ENCODE data around the gene SLC35A2. TPM values are rescaled to one million over a fixed set of nuclear protein-coding genes. Genes with fewer than 3 reads are reported as not detected.

SLC35A2 gene
- total RNA-seq, 2 donors from 2014 or later: 12.5 to 20.1 TPM

DNA sequence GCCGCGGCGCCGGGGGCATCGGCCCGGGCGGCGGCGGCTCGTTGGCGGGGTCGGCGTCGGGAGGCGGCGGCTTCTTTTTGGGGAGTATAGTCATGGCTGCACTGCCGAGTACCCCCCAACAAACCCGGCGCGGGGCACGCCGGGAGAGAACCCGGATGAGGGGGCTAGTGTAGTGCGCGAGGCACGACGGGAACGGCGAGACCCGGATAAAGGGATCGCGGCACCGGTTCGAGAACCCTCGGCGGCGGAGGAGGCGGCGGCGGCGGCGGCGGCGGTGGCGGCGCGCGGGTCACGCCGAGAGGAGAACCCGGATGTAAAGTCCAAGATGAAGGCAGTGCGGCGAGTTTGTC, 46.0 kb upstream of the SLC35A2 start, which contains the start of gene OTUD5:
OTUD5 (minus strand) TSS at position 131 of the 350 bp plus-strand sequence; CDS start at position 94, 37 bp downstream.
- Histone ChIP-seq H3K27ac (peak within 1 kb of the TSS; percentile 75 to 99 (median 95)), H3K4me1 (peaks cover 50% of the 10 kb centered on the region), H3K27me3 (no peaks in the 10 kb centered on the region), H3K9me3 (no peaks in the 10 kb centered on the region), H3K36me3 (replicated peaks in 1 of 2; ENCODE audit: insufficient read depth in 1 of 2, low read depth in 2 of 2) (no peaks in the 10 kb centered on the region), H3K4me3 (peak within 1 kb of the TSS; percentile 16 to 34)
- DNase-seq (peak in 1 of 4 donors; percentile 70), ATAC-seq (peak; percentile 12)
- WGBS, 2 donors: 0 to 1% methylated on average over 3 to 22 of the region's 53 CpGs
- intact Hi-C loops (cut with DNase I): no loop called here
- TF ChIP-seq, protein P1, sequence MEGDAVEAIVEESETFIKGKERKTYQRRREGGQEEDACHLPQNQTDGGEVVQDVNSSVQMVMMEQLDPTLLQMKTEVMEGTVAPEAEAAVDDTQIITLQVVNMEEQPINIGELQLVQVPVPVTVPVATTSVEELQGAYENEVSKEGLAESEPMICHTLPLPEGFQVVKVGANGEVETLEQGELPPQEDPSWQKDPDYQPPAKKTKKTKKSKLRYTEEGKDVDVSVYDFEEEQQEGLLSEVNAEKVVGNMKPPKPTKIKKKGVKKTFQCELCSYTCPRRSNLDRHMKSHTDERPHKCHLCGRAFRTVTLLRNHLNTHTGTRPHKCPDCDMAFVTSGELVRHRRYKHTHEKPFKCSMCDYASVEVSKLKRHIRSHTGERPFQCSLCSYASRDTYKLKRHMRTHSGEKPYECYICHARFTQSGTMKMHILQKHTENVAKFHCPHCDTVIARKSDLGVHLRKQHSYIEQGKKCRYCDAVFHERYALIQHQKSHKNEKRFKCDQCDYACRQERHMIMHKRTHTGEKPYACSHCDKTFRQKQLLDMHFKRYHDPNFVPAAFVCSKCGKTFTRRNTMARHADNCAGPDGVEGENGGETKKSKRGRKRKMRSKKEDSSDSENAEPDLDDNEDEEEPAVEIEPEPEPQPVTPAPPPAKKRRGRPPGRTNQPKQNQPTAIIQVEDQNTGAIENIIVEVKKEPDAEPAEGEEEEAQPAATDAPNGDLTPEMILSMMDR (IDR thresholded peaks at IDR 0.05): no peak
- no peak for TF ChIP-seq POLR2A (IDR thresholded peaks at IDR 0.05)

DNA sequence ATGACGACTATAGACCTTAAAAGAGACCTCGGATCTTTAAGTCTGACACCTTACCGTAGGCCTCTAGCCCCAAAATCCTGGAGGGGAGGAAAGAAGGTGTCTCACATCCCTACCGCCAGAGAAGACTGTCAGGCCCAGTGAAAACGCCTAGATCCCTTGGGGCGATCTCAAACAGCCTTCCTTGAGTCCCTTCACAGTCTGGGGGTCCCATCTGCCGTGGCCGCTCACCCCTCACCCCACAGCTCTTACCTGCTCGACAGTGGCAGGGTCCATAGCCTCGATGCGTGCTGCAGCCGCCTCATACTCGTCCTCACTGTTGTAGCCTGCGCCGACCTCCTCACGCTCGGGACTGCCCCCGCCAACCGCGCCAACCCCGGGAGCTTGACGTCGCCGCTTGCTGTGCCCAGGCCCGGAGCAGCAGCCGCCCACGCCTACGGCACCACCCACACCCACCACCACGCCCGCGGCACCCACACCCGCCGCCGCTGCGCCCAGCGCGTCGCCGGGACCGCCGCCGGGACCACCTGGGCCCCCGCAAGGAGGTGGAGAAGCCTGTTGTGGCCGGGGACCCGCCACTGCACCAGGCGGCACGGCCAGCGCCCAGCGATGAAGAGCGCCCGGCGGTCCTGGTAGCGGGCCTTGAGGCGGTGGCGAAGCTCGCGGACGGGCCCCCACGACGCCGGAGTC, 45.4 kb upstream of the SLC35A2 start:
- ATAC-seq: no peak
- no peak for TF ChIP-seq POLR2A (IDR thresholded peaks at IDR 0.05)
- TF ChIP-seq, protein P1 (IDR thresholded peaks at IDR 0.05): no peak

DNA sequence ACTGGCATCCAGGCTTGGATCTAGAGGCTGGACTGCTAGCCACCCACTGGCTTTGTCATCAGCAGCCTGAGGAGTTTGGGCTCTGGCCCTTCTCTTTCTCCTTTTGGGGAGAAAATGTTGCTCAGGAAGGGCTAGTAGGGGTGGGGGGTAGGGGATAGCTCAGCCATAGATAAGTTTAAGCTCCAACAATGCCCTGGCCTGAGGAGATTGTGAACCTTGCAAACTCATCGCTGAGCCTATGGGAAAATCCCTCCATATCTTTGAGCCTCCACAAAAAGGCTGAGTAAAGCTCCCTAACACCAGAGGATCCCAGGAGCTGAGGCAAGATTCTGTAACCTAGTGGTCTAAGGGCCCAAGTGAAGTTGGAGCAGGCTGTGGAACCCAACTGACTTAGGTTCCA, 37.1 kb upstream of the SLC35A2 start:
- DNase-seq: no peak
- H3K9me3 ChIP-seq: no peaks in the 10 kb centered on the region
- TF ChIP-seq POLR2A (IDR thresholded peaks at IDR 0.05): no peak
- TF ChIP-seq, protein P1 (IDR thresholded peaks at IDR 0.05): no peak
- no peaks in the 10 kb centered on the region for H3K27me3 ChIP-seq
- no peak overlapping the region for H3K27ac ChIP-seq
- intact Hi-C loops (cut with DNase I): no loop called here
- peaks cover 21% of the 10 kb centered on the region for H3K4me1 ChIP-seq
- WGBS, 2 donors: 86% methylated on average over 1 of the region's 1 CpG; no CpG with 5 or more reads in 1 of the 2 donors
- no peaks in the 10 kb centered on the region for H3K36me3 ChIP-seq (replicated peaks in 1 of 2; ENCODE audit: insufficient read depth in 1 of 2, low read depth in 2 of 2)
- no peak overlapping the region for H3K4me3 ChIP-seq
- no peak for ATAC-seq

More for the DNA sequence above, 45.4 kb upstream of the SLC35A2 start:
- H3K4me3 ChIP-seq: peak overlapping the region; percentile 16 to 34
- H3K27ac ChIP-seq: peak overlapping the region; percentile 75 to 99 (median 95)
- no peaks in the 10 kb centered on the region for H3K9me3 ChIP-seq
- peak in 3 of 4 donors; percentile 20 to 30 (median 27) for DNase-seq
- 3 to 14% methylated on average over 5 of the region's 61 CpGs for WGBS, 2 donors
- intact Hi-C loops (cut with DNase I): no loop called here
- no peaks in the 10 kb centered on the region for H3K27me3 ChIP-seq
- no peaks in the 10 kb centered on the region for H3K36me3 ChIP-seq (replicated peaks in 1 of 2; ENCODE audit: insufficient read depth in 1 of 2, low read depth in 2 of 2)
- H3K4me1 ChIP-seq: peaks cover 50% of the 10 kb centered on the region

DNA sequence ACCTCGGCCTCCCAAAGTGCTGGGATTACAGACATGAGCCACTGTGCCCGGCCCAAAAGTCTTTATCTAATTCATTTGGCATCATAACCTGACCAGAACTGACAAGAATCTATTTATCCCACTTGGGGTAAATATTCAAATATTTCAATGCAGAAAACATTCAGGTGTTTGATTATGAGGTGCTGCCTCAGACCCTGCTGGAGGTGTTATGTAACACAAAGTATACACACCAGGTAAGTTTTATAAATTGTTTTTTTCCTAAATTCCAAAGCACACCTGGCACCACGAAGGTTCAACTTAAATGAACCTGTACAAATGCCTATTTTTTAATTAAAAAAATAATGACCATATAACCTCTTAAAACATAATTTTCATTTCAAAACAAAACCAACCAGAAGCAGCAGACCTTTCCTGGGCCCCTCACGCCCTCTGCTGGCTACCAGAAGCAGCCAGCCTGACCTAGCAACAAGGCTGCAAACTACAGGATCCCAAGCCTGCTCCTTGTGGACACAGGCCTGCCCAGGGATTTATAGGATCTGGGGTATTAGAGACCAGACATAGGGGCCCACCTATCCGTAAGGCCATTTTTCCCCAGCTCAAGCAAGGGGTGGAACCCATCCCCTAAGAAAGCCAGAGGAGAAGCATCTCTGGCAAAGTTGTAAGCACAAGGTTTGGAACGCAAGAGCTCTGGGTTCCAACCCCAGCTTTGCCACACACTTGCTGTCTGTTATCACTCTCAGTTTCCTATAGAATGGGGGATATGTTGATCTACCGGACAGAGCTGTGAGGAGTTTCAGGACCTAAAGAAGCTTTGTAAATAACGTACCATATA, 34.3 kb upstream of the SLC35A2 start:
- ATAC-seq: peak; percentile 53
- TF ChIP-seq, protein P1 (IDR thresholded peaks at IDR 0.05): peak; percentile 44 to 67 (median 60)
- TF ChIP-seq POLR2A (IDR thresholded peaks at IDR 0.05): no peak
- peak; percentile 52 to 65 (median 60) for DNase-seq

More for the DNA sequence above, 34.3 kb upstream of the SLC35A2 start:
- 41 to 50% methylated on average over 5 to 8 of the region's 8 CpGs for WGBS, 2 donors
- Histone ChIP-seq H3K36me3 (replicated peaks in 1 of 2; ENCODE audit: insufficient read depth in 1 of 2, low read depth in 2 of 2) (no peaks in the 10 kb centered on the region), H3K27ac (no peak overlapping the region), H3K9me3 (no peaks in the 10 kb centered on the region), H3K4me1 (peaks cover 24% of the 10 kb centered on the region), H3K4me3 (no peak overlapping the region), H3K27me3 (no peaks in the 10 kb centered on the region)
- intact Hi-C loops (cut with DNase I): no loop called here

Measured in body of pancreas (tissue), 4 donors.